ENCODE data around the gene JMJD8. TPM values are rescaled to one million over a fixed set of nuclear protein-coding genes. Genes with fewer than 3 reads are reported as not detected.

JMJD8 gene
- total and polyA plus RNA-seq, 2 donors (not counting 1 experiment from before 2014, with no cell fraction given) = 23.8 to 31.5 TPM

DNA sequence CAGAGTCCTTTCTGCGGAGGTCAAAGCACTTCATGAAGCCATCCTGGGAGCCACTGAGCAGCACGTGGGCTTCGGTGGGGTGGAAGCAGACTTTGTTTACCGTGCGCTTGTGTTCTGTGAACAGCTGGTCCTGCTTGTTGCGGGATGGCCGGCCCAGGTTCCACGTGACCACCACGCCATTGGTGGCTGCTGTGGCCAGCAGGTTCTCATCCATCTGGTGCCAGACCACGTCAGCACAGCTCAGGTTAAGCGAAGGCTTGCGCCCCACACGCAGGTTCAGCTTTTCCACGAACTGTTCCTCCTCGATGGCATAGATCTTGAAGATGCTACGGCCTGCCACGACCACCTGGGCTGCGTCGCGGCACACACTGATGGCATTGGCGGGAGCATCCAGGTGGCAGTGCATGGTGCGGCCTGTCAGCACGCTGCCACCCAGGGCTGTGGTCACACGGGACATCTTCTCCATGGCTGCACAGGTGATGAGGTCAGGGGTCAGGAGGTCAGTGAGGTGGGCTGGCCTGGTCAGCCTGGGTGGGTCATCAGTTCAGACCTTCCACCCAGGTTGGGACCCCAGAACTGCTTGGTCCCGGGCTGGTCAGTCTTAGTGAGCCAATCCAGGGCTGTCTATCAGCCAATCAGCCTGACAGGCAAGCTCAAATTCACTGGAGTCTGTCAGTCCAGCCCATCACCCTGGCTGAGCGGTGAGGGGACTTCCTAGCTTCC is 5.2 kb upstream of the JMJD8 start:
- H4K20me1 ChIP-seq (ENCODE audit: control insufficient read depth, extremely low read depth, insufficient read depth, low read length) = no peaks in the 10 kb centered on the region
- H3K27ac ChIP-seq (ENCODE audit: insufficient read depth, low read length) = peak overlapping the region; percentile 67
- H3K9ac ChIP-seq (ENCODE audit: insufficient read depth, low read length) = peak overlapping the region; percentile 73
- TF ChIP-seq, protein P1, sequence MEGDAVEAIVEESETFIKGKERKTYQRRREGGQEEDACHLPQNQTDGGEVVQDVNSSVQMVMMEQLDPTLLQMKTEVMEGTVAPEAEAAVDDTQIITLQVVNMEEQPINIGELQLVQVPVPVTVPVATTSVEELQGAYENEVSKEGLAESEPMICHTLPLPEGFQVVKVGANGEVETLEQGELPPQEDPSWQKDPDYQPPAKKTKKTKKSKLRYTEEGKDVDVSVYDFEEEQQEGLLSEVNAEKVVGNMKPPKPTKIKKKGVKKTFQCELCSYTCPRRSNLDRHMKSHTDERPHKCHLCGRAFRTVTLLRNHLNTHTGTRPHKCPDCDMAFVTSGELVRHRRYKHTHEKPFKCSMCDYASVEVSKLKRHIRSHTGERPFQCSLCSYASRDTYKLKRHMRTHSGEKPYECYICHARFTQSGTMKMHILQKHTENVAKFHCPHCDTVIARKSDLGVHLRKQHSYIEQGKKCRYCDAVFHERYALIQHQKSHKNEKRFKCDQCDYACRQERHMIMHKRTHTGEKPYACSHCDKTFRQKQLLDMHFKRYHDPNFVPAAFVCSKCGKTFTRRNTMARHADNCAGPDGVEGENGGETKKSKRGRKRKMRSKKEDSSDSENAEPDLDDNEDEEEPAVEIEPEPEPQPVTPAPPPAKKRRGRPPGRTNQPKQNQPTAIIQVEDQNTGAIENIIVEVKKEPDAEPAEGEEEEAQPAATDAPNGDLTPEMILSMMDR (conservative IDR thresholded peaks at IDR 0.05 in 1 of 2, IDR thresholded peaks at IDR 0.05 in 1 of 2; ENCODE audit: low read depth in 1 of 2, low read length in 2 of 2) = no peak
- no peak for TF ChIP-seq EZH2 (IDR thresholded peaks at IDR 0.05; ENCODE audit: low read length, missing control alignments)
- H3K4me3 ChIP-seq (replicated peaks in 1 of 4; ENCODE audit: control extremely low read depth in 1 of 4, insufficient read depth in 1 of 4, low read depth in 3 of 4, low read length in 4 of 4) = peak overlapping the region; percentile 67 to 84 (median 78)
- peaks cover 3% of the 10 kb centered on the region for H3K4me1 ChIP-seq (ENCODE audit: control insufficient read depth, extremely low read depth, insufficient read depth, low read length)
- H3K9me3 ChIP-seq (ENCODE audit: control insufficient read depth, insufficient read depth, low read depth, low read length) = no peaks in the 10 kb centered on the region
- peak overlapping the region; percentile 91 for H3K4me2 ChIP-seq (ENCODE audit: extremely low read depth, insufficient read depth, low read length)
- DNase-seq (ENCODE audit: low read depth in 2 of 2) = no peak
- peaks cover 6% of the 10 kb centered on the region for H3K79me2 ChIP-seq (ENCODE audit: control insufficient read depth, insufficient read depth, low read length)
- peaks cover 11% of the 10 kb centered on the region for H3K27me3 ChIP-seq (ENCODE audit: control insufficient read depth, insufficient read depth, low read length)
- H3K36me3 ChIP-seq (ENCODE audit: control insufficient read depth, insufficient read depth, low read length) = peaks cover 18% of the 10 kb centered on the region
- peak overlapping the region; percentile 6 for H2AFZ ChIP-seq (ENCODE audit: low read length)

DNA sequence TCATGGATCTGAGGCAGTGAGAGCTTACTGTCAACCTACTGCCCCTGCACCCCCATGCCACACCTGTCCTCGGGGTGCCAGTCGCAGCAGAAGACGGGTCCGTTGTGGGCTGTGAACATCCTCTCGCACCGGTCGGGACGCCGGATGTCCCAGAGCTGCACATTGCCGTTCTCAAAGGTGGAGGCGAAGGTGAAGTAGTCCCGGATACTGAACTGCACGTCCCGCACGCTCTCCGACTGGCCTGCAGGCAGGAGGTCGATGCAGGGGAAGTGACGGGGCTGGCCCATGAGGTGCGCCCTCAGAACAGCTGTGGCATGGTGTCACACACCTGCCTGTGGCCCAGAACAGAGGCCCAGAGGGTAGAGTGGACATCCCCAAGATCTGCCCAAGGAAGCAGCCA is 3.4 kb upstream of the JMJD8 start:
- Histone ChIP-seq H3K27me3 (ENCODE audit: control insufficient read depth, insufficient read depth, low read length) (no peaks in the 10 kb centered on the region), H3K27ac (ENCODE audit: insufficient read depth, low read length) (no peak overlapping the region), H2AFZ (ENCODE audit: low read length) (no peak overlapping the region), H3K9me3 (ENCODE audit: control insufficient read depth, insufficient read depth, low read depth, low read length) (no peaks in the 10 kb centered on the region), H3K36me3 (ENCODE audit: control insufficient read depth, insufficient read depth, low read length) (peaks cover 27% of the 10 kb centered on the region), H3K4me2 (ENCODE audit: extremely low read depth, insufficient read depth, low read length) (no peak overlapping the region), H3K4me3 (replicated peaks in 1 of 4; ENCODE audit: control extremely low read depth in 1 of 4, insufficient read depth in 1 of 4, low read depth in 3 of 4, low read length in 4 of 4) (no peak overlapping the region), H4K20me1 (ENCODE audit: control insufficient read depth, extremely low read depth, insufficient read depth, low read length) (no peaks in the 10 kb centered on the region), H3K4me1 (ENCODE audit: control insufficient read depth, extremely low read depth, insufficient read depth, low read length) (peaks cover 9% of the 10 kb centered on the region), H3K9ac (ENCODE audit: insufficient read depth, low read length) (no peak overlapping the region), H3K79me2 (ENCODE audit: control insufficient read depth, insufficient read depth, low read length) (peaks cover 19% of the 10 kb centered on the region)
- DNase-seq (ENCODE audit: low read depth in 2 of 2) = no peak
- TF ChIP-seq, protein P1 (conservative IDR thresholded peaks at IDR 0.05 in 1 of 2, IDR thresholded peaks at IDR 0.05 in 1 of 2; ENCODE audit: low read depth in 1 of 2, low read length in 2 of 2) = no peak
- TF ChIP-seq EZH2 (IDR thresholded peaks at IDR 0.05; ENCODE audit: low read length, missing control alignments) = no peak

DNA sequence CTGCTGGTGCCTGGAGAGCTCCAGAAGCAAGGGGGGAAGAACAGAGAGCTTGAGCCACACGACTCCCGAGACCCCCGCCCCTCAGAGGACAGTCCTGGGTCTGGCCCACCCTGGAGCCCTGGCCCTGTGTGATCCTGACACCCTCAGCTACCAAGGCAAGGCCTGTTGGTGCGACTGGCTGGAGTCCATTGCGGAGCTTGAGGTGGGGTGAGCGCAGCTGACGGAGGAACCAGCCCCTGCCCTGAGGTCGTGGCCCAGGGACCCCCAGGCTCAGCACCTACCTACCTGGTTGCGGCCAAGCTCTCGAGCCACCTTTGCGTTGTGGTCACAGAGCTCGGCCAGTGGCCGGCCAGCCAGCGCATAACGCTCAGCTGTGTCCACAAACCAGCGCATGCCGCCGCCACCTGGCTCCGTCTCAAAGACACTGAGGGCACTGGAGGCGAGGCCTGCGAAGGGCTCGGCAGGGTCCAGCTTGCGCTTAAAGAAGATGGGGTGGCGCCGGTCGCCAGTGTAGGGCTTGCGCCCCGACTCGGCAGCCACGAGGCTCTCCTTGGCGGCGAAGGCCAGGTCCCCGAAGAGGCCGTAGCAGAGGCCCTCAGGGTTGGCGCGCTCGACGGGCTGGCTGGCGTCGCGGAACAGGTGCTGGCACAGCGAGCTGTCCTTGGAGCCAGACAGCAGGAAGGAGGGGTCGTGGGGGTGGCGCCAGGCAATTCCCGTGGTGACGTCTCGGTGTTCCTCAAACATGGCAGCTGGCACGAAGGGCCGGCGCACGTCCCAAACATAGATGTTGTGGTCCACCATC is 2.5 kb upstream of the JMJD8 start:
- Histone ChIP-seq H3K4me1 (ENCODE audit: control insufficient read depth, extremely low read depth, insufficient read depth, low read length) (peaks cover 14% of the 10 kb centered on the region), H3K9ac (ENCODE audit: insufficient read depth, low read length) (no peak overlapping the region), H4K20me1 (ENCODE audit: control insufficient read depth, extremely low read depth, insufficient read depth, low read length) (no peaks in the 10 kb centered on the region), H3K36me3 (ENCODE audit: control insufficient read depth, insufficient read depth, low read length) (peaks cover 35% of the 10 kb centered on the region), H3K79me2 (ENCODE audit: control insufficient read depth, insufficient read depth, low read length) (peaks cover 28% of the 10 kb centered on the region), H3K27ac (ENCODE audit: insufficient read depth, low read length) (no peak overlapping the region), H3K4me2 (ENCODE audit: extremely low read depth, insufficient read depth, low read length) (no peak overlapping the region), H3K4me3 (replicated peaks in 1 of 4; ENCODE audit: control extremely low read depth in 1 of 4, insufficient read depth in 1 of 4, low read depth in 3 of 4, low read length in 4 of 4) (no peak overlapping the region), H2AFZ (ENCODE audit: low read length) (no peak overlapping the region), H3K9me3 (ENCODE audit: control insufficient read depth, insufficient read depth, low read depth, low read length) (no peaks in the 10 kb centered on the region), H3K27me3 (ENCODE audit: control insufficient read depth, insufficient read depth, low read length) (no peaks in the 10 kb centered on the region)
- DNase-seq (ENCODE audit: low read depth in 2 of 2) = no peak
- TF ChIP-seq EZH2 (IDR thresholded peaks at IDR 0.05; ENCODE audit: low read length, missing control alignments) = no peak
- TF ChIP-seq, protein P1 (conservative IDR thresholded peaks at IDR 0.05 in 1 of 2, IDR thresholded peaks at IDR 0.05 in 1 of 2; ENCODE audit: low read depth in 1 of 2, low read length in 2 of 2) = no peak
